Measurements from ENCODE around the gene SMARCAL1.

DNA sequence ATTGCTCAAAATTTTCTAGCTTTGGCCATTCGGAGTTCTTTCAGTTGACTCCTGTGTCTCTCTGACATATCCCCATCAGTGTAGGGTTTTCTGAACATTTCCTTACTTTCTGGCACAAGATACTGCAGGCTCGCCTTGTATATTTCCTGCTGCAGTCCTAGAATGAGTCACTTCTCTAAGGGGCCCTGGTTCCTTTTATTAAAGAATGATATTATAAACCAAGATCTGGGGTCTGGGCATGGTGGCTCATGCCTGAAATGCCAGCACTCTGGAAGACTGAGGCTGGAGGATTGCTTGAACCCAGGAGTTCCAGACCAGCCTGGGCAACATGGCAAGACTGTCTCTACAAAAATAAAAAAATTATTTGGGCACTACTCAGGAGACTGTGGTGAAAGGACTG is 83.4 kb downstream of the SMARCAL1 start:
- no peak for TF ChIP-seq POLR2AphosphoS5 (IDR thresholded peaks at IDR 0.05; ENCODE audit: borderline replicate concordance, low read depth, low read length)
- no peak for TF ChIP-seq EZH2 (IDR thresholded peaks at IDR 0.05)
- no peak for TF ChIP-seq FOXP2 (optimal IDR thresholded peaks at IDR 0.05; ENCODE audit: control extremely low read depth, extremely low read length, insufficient read depth)
